Subcutaneous adipose tissue (tissue), 4 donors: ENCODE results near the gene TMEM213. TPM values are rescaled to one million over a fixed set of nuclear protein-coding genes. Genes with fewer than 3 reads are reported as not detected.

Source experiments
- CTCF ChIP-seq: fragments of 450-650 bp; IDR thresholded peaks from one replicate; pipeline ENCODE4 v1.5.1; 2016; ENCODE audit warnings: low read depth, mild to moderate bottlenecking, control low read depth, antibody characterized with exemption, moderate library complexity
- total RNA-seq, 4 donors: library from RNA; depleted of rRNA; stranded (reverse); fragments of >200 nt; gene quantifications; one replicate each; pipeline ENCODE4 v1.1.0, GENCODE V29; 2016

Gene TMEM213
- total RNA-seq, 4 donors from 2014 or later, result not detected

GRCh38 chr7:138799336-138800000 is 1.7 kb downstream of the TMEM213 start:
- TF ChIP-seq CTCF, result no peak

GRCh38 chr7:138801256-138801655 is 3.5 kb downstream of the TMEM213 start:
- no peak for TF ChIP-seq CTCF

GRCh38 chr7:138802706-138803105 is 4.9 kb downstream of the TMEM213 start:
- TF ChIP-seq CTCF, result no peak

- no peak for TF ChIP-seq CTCF
Observed at GRCh38 chr7:138804618-138805017, 6.8 kb downstream of the TMEM213 start.

GRCh38 chr7:138809346-138809745 is 11.6 kb downstream of the TMEM213 start:
- no peak for TF ChIP-seq CTCF

GRCh38 chr7:138813945-138814344 is 16.2 kb downstream of the TMEM213 start:
- TF ChIP-seq CTCF, result no peak

- no peak for TF ChIP-seq CTCF
Observed at GRCh38 chr7:138814816-138815332, 17.1 kb downstream of the TMEM213 start.
